ENCODE results near the gene SF3A2. TPM values are rescaled to one million over a fixed set of nuclear protein-coding genes. Genes with fewer than 3 reads are reported as not detected.

SF3A2 gene
- total and polyA plus RNA-seq, 2 donors (not counting 3 experiments of a cell fraction or from before 2014, with no cell fraction given) = 21.5 to 164 TPM

- no peak overlapping the region for H2AFZ ChIP-seq (ENCODE audit: low read depth, low read length)
- no peak for DNase-seq (ENCODE audit: low read depth, low spot score)
- no TSS peak for BruUV-seq (replicated peaks)
- no peaks in the 10 kb centered on the region for H3K9me3 ChIP-seq (replicated peaks; ENCODE audit: control insufficient read depth, insufficient read depth, low read length)
- H3K27me3 ChIP-seq (ENCODE audit: control insufficient read depth in 2 of 2, insufficient read depth in 2 of 2, low read length in 2 of 2) = no peaks in the 10 kb centered on the region
- dilution Hi-C loops (cut with MboI; ENCODE audit: extremely low pct_ligation_motif_present, low sequenced_read_pairs) = no loop called here
- H3K4me1 ChIP-seq (ENCODE audit: control insufficient read depth, extremely low read depth, insufficient read depth, low read length) = peaks cover 7% of the 10 kb centered on the region
- peaks cover 2 to 35% of the 10 kb centered on the region in 2 experiments for H3K36me3 ChIP-seq (ENCODE audit: control insufficient read depth in 2 of 2, extremely low read depth in 1 of 2, insufficient read depth in 2 of 2, low read length in 2 of 2)
- ChIA-PET POLR2A (no interaction called here), CTCF (no interaction called here)
- H3K9ac ChIP-seq (replicated peaks; ENCODE audit: extremely low read depth, insufficient read depth, low read length) = no peak overlapping the region
- TF ChIP-seq POLR2AphosphoS5 (IDR thresholded peaks at IDR 0.05; ENCODE audit: insufficient read depth, low read depth, low read length) (no peak), MYC (IDR thresholded peaks at IDR 0.05; ENCODE audit: low read depth, low read length) (no peak), JUN (IDR thresholded peaks at IDR 0.05; ENCODE audit: borderline replicate concordance, insufficient read depth, insufficient read length, low read depth) (no peak), FOS (IDR thresholded peaks at IDR 0.05; ENCODE audit: borderline replicate concordance, insufficient read depth, low read length) (no peak), CTCF (IDR thresholded peaks at IDR 0.05; ENCODE audit: extremely low read depth in 1 of 2, insufficient read depth in 1 of 2, low read depth in 1 of 2, low read length in 2 of 2) (no peak), POLR2A (IDR thresholded peaks at IDR 0.05; ENCODE audit: low read depth, low read length) (no peak), MAX (IDR thresholded peaks at IDR 0.05; ENCODE audit: insufficient read depth, insufficient read length) (no peak), EZH2 (IDR thresholded peaks at IDR 0.05; ENCODE audit: borderline replicate concordance, low read depth, low read length, severe bottlenecking) (no peak), GATA2 (IDR thresholded peaks at IDR 0.05; ENCODE audit: insufficient read depth, insufficient read length, low read depth, low read length) (no peak)
- no peak overlapping the region for H3K4me2 ChIP-seq (ENCODE audit: insufficient read depth, low read length)
- H3K79me2 ChIP-seq (ENCODE audit: control insufficient read depth, insufficient read depth, low read length) = no peaks in the 10 kb centered on the region
- no peak overlapping the region for H3K4me3 ChIP-seq (replicated peaks in 1 of 3; ENCODE audit: insufficient read depth in 1 of 3, low read depth in 1 of 3, low read length in 3 of 3)
- FAIRE-seq = no peak
- no peaks in the 10 kb centered on the region for H3K9me1 ChIP-seq (replicated peaks; ENCODE audit: control insufficient read depth, extremely low read depth, insufficient read depth, low read length)
- no peak overlapping the region for H3K27ac ChIP-seq (ENCODE audit: insufficient read depth, low read depth, low read length)
- intact Hi-C loops (cut with micrococcal nuclease) = loop anchor here (5.0 kb wide), 1 partner anchor 40 kb away; no protein-coding TSS in a partner anchor
- H4K20me1 ChIP-seq (replicated peaks; ENCODE audit: control insufficient read depth, extremely low read depth, insufficient read depth, low read length) = no peaks in the 10 kb centered on the region
Observed at GRCh38 chr19:2207008-2207407, 29.6 kb upstream of the SF3A2 start.

All from endothelial cell of umbilical vein (primary cell).